GM12878 (cell line): ENCODE results near the gene C11orf42. TPM values are rescaled to one million over a fixed set of nuclear protein-coding genes. Genes with fewer than 3 reads are reported as not detected.

Experiments
- ATAC-seq: fragments of 200-7000 bp; cut with Tn5 transposase; 3 replicates; pipeline ENCODE4 v1.9.1; 2020; ENCODE audit warnings: mild to moderate bottlenecking, moderate library complexity
- BruUV-seq: library from RNA; stranded (reverse); fragments of 400-500 nt; replicated peaks from 2 replicates; lab custom pipeline; 2021; lab: Mats Ljungman, UMichigan
- CTCF ChIA-PET: fragments of 300-600 bp; sonication (Branson Sonifier 250); formaldehyde crosslinking; extraction: SDS; loops from one replicate; lab custom pipeline; 2021; ENCODE audit warnings: inconsistent platforms; lab: Yijun Ruan, JAX
- POLR2A ChIA-PET: fragments of 350-600 bp; formaldehyde crosslinking; extraction: SDS; loops from one replicate; lab custom pipeline; 2021; ENCODE audit warnings: inconsistent platforms; lab: Charles Lee
- RAD21 ChIA-PET: fragments of 300-600 bp; sonication (Branson Sonifier 250); formaldehyde crosslinking; loops from one replicate; lab custom pipeline; 2023; ENCODE audit warnings: antibody characterized with exemption; ENCODE audit not compliant: unreplicated experiment; lab: Charles Lee
- SMC1A ChIA-PET: fragments of 300-600 bp; sonication (Branson Sonifier 250); formaldehyde crosslinking; loops from one replicate; lab custom pipeline; 2023; ENCODE audit not compliant: unreplicated experiment, uncharacterized antibody; lab: Charles Lee
- DNase-seq: peaks from one replicate; pipeline ENCODE4 v3.0.0-alpha.2; 2011; ENCODE audit warnings: low read depth, low spot score
- FAIRE-seq: peaks from 3 replicates; lab custom pipeline; 2011; peaks lifted over from hg19 to GRCh38; lab: Jason Lieb, UNC
- H2AFZ ChIP-seq: 2 replicates; pipeline ENCODE4 v1.6.0; 2011; ENCODE audit warnings: low read depth, low read length, control low read depth; ENCODE audit not compliant: control insufficient read depth
- H3K27ac ChIP-seq: 2 replicates; pipeline ENCODE4 v1.5.1; 2011; ENCODE audit warnings: control low read depth; ENCODE audit not compliant: control insufficient read depth, insufficient read depth
- H3K27me3 ChIP-seq, 2 experiments: replicated peaks in 1 of 2; 2 replicates each; pipeline versions ENCODE4 v1.6.0 to v1.6.1; 2011; ENCODE audit warnings: low read length in 1 of 2; ENCODE audit not compliant: control insufficient read depth in 2 of 2, insufficient read depth in 2 of 2
- H3K36me3 ChIP-seq, 2 experiments: 2 replicates each; pipeline ENCODE4 v1.5.1; 2011; ENCODE audit warnings: low read length in 1 of 2; ENCODE audit not compliant: control insufficient read depth in 2 of 2, insufficient read depth in 2 of 2
- H3K4me1 ChIP-seq: 2 replicates; pipeline ENCODE4 v1.6.1; 2011; ENCODE audit warnings: mild to moderate bottlenecking, low read length, moderate library complexity, mixed read lengths; ENCODE audit not compliant: control insufficient read depth, insufficient read depth
- H3K4me2 ChIP-seq: 2 replicates; pipeline ENCODE4 v1.6.0; 2011; ENCODE audit warnings: control low read depth; ENCODE audit not compliant: control insufficient read depth, insufficient read depth
- H3K4me3 ChIP-seq: fragments of 200-600 bp; sonication (generic); 2 replicates; pipeline ENCODE4 v1.5.1; 2016
- H3K79me2 ChIP-seq: 2 replicates; pipeline ENCODE4 v1.6.0; 2011; ENCODE audit warnings: low read length; ENCODE audit not compliant: control insufficient read depth, insufficient read depth
- H3K9ac ChIP-seq: 2 replicates; pipeline ENCODE4 v1.8.0; 2011; ENCODE audit warnings: low read length, control low read depth, mixed read lengths; ENCODE audit not compliant: control insufficient read depth, insufficient read depth
- H3K9me3 ChIP-seq: replicated peaks from 3 replicates; pipeline ENCODE4 v1.5.1; 2011; ENCODE audit warnings: mild to moderate bottlenecking, low read length; ENCODE audit not compliant: control insufficient read depth, insufficient read depth
- H4K20me1 ChIP-seq: 2 replicates; pipeline ENCODE4 v1.6.0; 2011; ENCODE audit not compliant: control insufficient read depth, insufficient read depth
- BACH1 ChIP-seq: fragments of 450-650 bp; IDR thresholded peaks from 2 replicates; pipeline ENCODE4 v1.6.1; 2017; ENCODE audit warnings: mild to moderate bottlenecking, borderline replicate concordance
- CBFB ChIP-seq: IDR thresholded peaks from 2 replicates; pipeline ENCODE4 v1.6.1; 2016; ENCODE audit warnings: antibody characterized with exemption, low read depth
- CBX3 ChIP-seq: fragments of 200-600 bp; sonication (generic); IDR thresholded peaks from 2 replicates; pipeline ENCODE4 v1.6.1; 2016; ENCODE audit warnings: low read depth, borderline replicate concordance
- HDGF ChIP-seq: fragments of 450-650 bp; IDR thresholded peaks from 2 replicates; pipeline ENCODE4 v1.6.1; 2016; ENCODE audit warnings: antibody characterized with exemption
- MTA2 ChIP-seq: fragments of 450-650 bp; IDR thresholded peaks from 2 replicates; pipeline ENCODE4 v1.6.1; 2016; ENCODE audit warnings: low read depth, mild to moderate bottlenecking, moderate library complexity
- RAD51 ChIP-seq: fragments of 450-650 bp; IDR thresholded peaks from 2 replicates; pipeline ENCODE4 v1.6.1; 2016; ENCODE audit warnings: moderate library complexity, mild to moderate bottlenecking, inconsistent platforms
- RCOR1 ChIP-seq: conservative IDR thresholded peaks from 2 replicates; pipeline ENCODE4 v1.6.1; 2012; ENCODE audit warnings: low read depth, low read length, improper control_type of control experiment
- RELA ChIP-seq: fragments of 450-650 bp; IDR thresholded peaks from 2 replicates; pipeline ENCODE4 v1.8.0; 2014; ENCODE audit warnings: borderline replicate concordance; ENCODE audit not compliant: partially characterized antibody
- SMAD5 ChIP-seq: IDR thresholded peaks from 2 replicates; pipeline ENCODE4 v1.6.1; 2016; ENCODE audit warnings: antibody characterized with exemption, low read depth
- SRF ChIP-seq, 2 experiments: IDR thresholded peaks; 2 replicates each; pipeline ENCODE4 v1.6.1; 2011; ENCODE audit warnings: low read depth in 2 of 2, low read length in 2 of 2, mild to moderate bottlenecking in 1 of 2, moderate library complexity in 1 of 2
- TARDBP ChIP-seq: IDR thresholded peaks from 2 replicates; pipeline ENCODE4 v1.6.1; 2016; ENCODE audit warnings: borderline replicate concordance
- TCF7 ChIP-seq: IDR thresholded peaks from 2 replicates; pipeline ENCODE4 v1.6.1; 2014; ENCODE audit warnings: antibody characterized with exemption, borderline replicate concordance
- WRNIP1 ChIP-seq: IDR thresholded peaks from 2 replicates; pipeline ENCODE4 v1.6.1; 2011; ENCODE audit warnings: low read depth, low read length, improper control_type of control experiment, borderline replicate concordance
- WGBS: methylation state at CpG from one replicate; pipeline ENCODE4 v1.1.6; 2016; ENCODE audit warnings: low lambda C conversion rate; ENCODE audit not compliant: insufficient replicate concordance, insufficient coverage; ENCODE audit errors: missing lambda C conversion rate; 5-methylcytosine and 5-hydroxymethylcytosine counted together
- in situ Hi-C: fragments of 300-500 bp; cut with MboI; formaldehyde crosslinking; loops from 9 replicates; pipeline ENCODE4 v1.14.3; 2018; ENCODE audit warnings: mixed read lengths
- intact Hi-C: fragments of 100-400 bp; cut with micrococcal nuclease; formaldehyde crosslinking; loops from one replicate; pipeline ENCODE4 v1.14.2; 2022; ENCODE audit not compliant: unreplicated experiment
- polyA plus RNA-seq, 11 experiments: library from polyadenylated mRNA; depleted of rRNA in 4 of 11; unstranded in 6 of 11; stranded (reverse) in 5 of 11; fragments of >200 nt; fragmentation: Nextera tagmentation in 4 of 11; fragmentation: Illumina TruSeq in 1 of 11; extraction: Ambion mirVana in 4 of 11; extraction: Trizol in 1 of 11; gene quantifications; 1 replicate in 1 of 11; 2 replicates in 10 of 11; pipeline versions ENCODE4 v1.2.1 to v1.2.3, GENCODE V29; 2011 to 2016; ENCODE audit warnings: inconsistent platforms in 2 of 11, missing spikeins in 2 of 11, low read depth in 1 of 11
- total RNA-seq, 4 experiments: library from RNA; depleted of rRNA in 3 of 4; stranded (reverse); fragments of >200 nt in 3 of 4; fragmentation: Illumina TruSeq in 1 of 4; extraction: Trizol in 1 of 4; gene quantifications; 2 replicates each; pipeline versions ENCODE4 v1.2.1 to v1.2.3, GENCODE V29; 2013 to 2021
- TF ChIP-seq, protein P1 (sequence below): fragments of 450-650 bp; IDR thresholded peaks from 2 replicates; pipeline ENCODE4 v1.6.1; 2017; ENCODE audit warnings: borderline replicate concordance

Gene C11orf42
- total and polyA plus RNA-seq, 10 of the 15 experiments (the other 5 are each of a cell fraction or from before 2014, with no cell fraction given) = 0.19 TPM; not detected in 9

DNA sequence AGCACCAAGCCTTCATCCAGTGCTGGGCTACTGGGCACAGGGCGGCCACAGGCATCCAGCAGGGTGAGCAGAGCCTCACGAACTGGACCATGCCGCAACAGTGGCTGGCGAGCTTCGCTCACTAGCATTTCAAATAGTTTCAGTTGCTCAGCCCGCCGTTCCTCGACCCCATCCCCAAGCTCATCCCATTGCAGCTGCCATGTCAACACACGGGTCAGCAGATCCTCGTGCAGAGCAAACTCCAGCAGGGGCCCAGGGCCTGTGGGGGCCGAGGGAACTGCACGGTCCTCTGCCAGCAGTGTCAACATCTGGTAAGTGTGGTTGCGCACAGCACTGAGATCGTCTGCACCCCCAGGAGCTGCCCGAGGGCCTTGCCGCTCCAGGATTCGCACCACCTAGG, 18.5 kb downstream of the C11orf42 start:
- no peaks in the 10 kb centered on the region for H3K27me3 ChIP-seq
- ATAC-seq (no peak), DNase-seq (no peak), FAIRE-seq (no peak)
- in situ Hi-C loops = no loop called here
- H2AFZ ChIP-seq = no peak overlapping the region
- intact Hi-C loops = no loop called here
- H3K27ac ChIP-seq = no peak overlapping the region
- BruUV-seq = no TSS peak
- H4K20me1 ChIP-seq = no peaks in the 10 kb centered on the region
- H3K9me3 ChIP-seq = no peaks in the 10 kb centered on the region; the same call in 2 of the 3 replicates
- H3K79me2 ChIP-seq = peaks cover 1% of the 10 kb centered on the region; the same call in 1 of the 2 replicates
- H3K4me3 ChIP-seq = no peak overlapping the region
- ChIA-PET RAD21 (no interaction called here), POLR2A (interaction anchor here (1.5 kb wide), 1 partner anchor 9 kb away, joined by 3 read pairs; no protein-coding TSS in a partner anchor), SMC1A (no interaction called here), CTCF (interaction anchor here (1.5 kb wide), 1 partner anchor 127 kb away, joined by 3 read pairs; no protein-coding TSS in a partner anchor)
- H3K4me2 ChIP-seq = no peak overlapping the region
- WGBS = 96% methylated on average over 17 of the region's 17 CpGs
- H3K4me1 ChIP-seq = no peaks in the 10 kb centered on the region
- H3K36me3 ChIP-seq = peaks cover 15 to 17% of the 10 kb centered on the region in 2 experiments
- H3K9ac ChIP-seq = no peak overlapping the region
- TF ChIP-seq SMAD5 (no peak), HDGF (no peak), RAD51 (no peak), RCOR1 (no peak), TARDBP (no peak), MTA2 (no peak), CBFB (no peak), RELA (no peak)

DNA sequence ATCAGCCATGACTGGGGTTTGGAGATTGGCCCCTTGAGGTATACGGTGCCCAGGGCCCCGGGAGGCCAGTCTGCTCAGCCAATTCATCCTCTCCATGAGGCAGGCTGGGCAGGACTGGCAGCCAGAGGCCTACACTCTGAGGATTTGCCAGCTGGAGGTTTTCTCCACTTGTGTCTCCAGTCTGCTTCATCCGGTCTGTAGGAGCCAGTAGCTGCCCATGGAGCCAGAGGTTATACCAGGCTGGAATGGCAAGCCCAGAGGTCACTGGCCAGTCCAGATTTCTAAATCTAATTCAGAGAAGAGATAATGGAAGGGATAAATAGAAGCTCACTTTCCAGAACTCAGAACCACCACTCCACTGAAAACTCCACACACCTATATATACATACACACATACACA, 19.1 kb downstream of the C11orf42 start:
- H3K36me3 ChIP-seq = peaks cover 15 to 17% of the 10 kb centered on the region in 2 experiments
- no peaks in the 10 kb centered on the region for H3K27me3 ChIP-seq
- intact Hi-C loops (no loop called here), in situ Hi-C loops (no loop called here)
- H3K9me3 ChIP-seq = no peaks in the 10 kb centered on the region; the same call in 2 of the 3 replicates
- H3K9ac ChIP-seq = no peak overlapping the region
- H3K79me2 ChIP-seq = peaks cover 2% of the 10 kb centered on the region
- no peaks in the 10 kb centered on the region; the same call in 1 of the 2 replicates for H3K4me1 ChIP-seq
- no peak for ATAC-seq
- no peak overlapping the region for H3K27ac ChIP-seq
- POLR2A ChIA-PET = interaction anchor here (1.5 kb wide), 1 partner anchor 10 kb away, joined by 3 read pairs; no protein-coding TSS in a partner anchor
- FAIRE-seq = no peak
- no TSS peak for BruUV-seq
- H4K20me1 ChIP-seq = no peaks in the 10 kb centered on the region
- H2AFZ ChIP-seq = no peak overlapping the region
- WGBS = 100% methylated on average over 3 of the region's 3 CpGs
- CTCF ChIA-PET = interaction anchor here (1.5 kb wide), 1 partner anchor 127 kb away, joined by 3 read pairs; no protein-coding TSS in a partner anchor
- no peak overlapping the region for H3K4me2 ChIP-seq
- no peak overlapping the region for H3K4me3 ChIP-seq
- RAD21 ChIA-PET = no interaction called here
- DNase-seq = no peak
- SMC1A ChIA-PET = interaction anchor here (0.6 to 1.4 kb wide), 2 partner anchors 8 to 169 kb away, joined by 3 to 5 read pairs; no protein-coding TSS in a partner anchor
- TF ChIP-seq BACH1 (no peak), WRNIP1 (no peak), CBFB (no peak), MTA2 (no peak), SRF (IDR thresholded peaks at IDR 0.05; ENCODE audit: low read depth in 2 of 2, low read length in 2 of 2) (no peak), CBX3 (no peak), RAD51 (no peak), TCF7 (no peak)
- TF ChIP-seq, protein P1, sequence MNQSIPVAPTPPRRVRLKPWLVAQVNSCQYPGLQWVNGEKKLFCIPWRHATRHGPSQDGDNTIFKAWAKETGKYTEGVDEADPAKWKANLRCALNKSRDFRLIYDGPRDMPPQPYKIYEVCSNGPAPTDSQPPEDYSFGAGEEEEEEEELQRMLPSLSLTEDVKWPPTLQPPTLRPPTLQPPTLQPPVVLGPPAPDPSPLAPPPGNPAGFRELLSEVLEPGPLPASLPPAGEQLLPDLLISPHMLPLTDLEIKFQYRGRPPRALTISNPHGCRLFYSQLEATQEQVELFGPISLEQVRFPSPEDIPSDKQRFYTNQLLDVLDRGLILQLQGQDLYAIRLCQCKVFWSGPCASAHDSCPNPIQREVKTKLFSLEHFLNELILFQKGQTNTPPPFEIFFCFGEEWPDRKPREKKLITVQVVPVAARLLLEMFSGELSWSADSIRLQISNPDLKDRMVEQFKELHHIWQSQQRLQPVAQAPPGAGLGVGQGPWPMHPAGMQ = no peak
